Glomerular endothelial cell (primary cell): ENCODE data around the gene DDX5. TPM values are rescaled to one million over a fixed set of nuclear protein-coding genes. Genes with fewer than 3 reads are reported as not detected.

Source experiments
- DNase-seq: peaks from one replicate; pipeline ENCODE4 v3.0.0-alpha.2; 2011; ENCODE audit warnings: low read depth, low spot score; ENCODE audit errors: extremely low read depth
- total RNA-seq: library from RNA; depleted of rRNA; stranded (reverse); fragments of >200 nt; gene quantifications from 2 replicates; pipeline ENCODE4 v1.2.3, GENCODE V29; 2015

The DDX5 gene
- total RNA-seq, 1 donor from 2014 or later = 789 TPM

- DNase-seq = no peak
Observed at GRCh38 chr17:64509179-64509578, 3.1 kb upstream of the DDX5 start.

- DNase-seq = no peak
Observed at GRCh38 chr17:64508683-64509082, 2.6 kb upstream of the DDX5 start.

- DNase-seq = no peak
Observed at GRCh38 chr17:64507413-64507782, 1.3 kb upstream of the DDX5 start.

- DNase-seq = peak; percentile 87
Observed at GRCh38 chr17:64506576-64507412, 705 bp upstream of the DDX5 start, which contains the start of gene CEP95. CEP95 (plus strand) TSS chr17:64506977; CDS start chr17:64507098, 121 bp downstream.

- no peak for DNase-seq
Observed at GRCh38 chr17:64505340-64506200, 519 bp downstream of the DDX5 start.

GRCh38 chr17:64504769-64505339, 1.2 kb downstream of the DDX5 start:
- no peak for DNase-seq

- no peak for DNase-seq
Observed at GRCh38 chr17:64503821-64504768, 2.0 kb downstream of the DDX5 start.

GRCh38 chr17:64503341-64503740, 2.7 kb downstream of the DDX5 start:
- DNase-seq = no peak

- no peak for DNase-seq
Observed at GRCh38 chr17:64502809-64503208, 3.3 kb downstream of the DDX5 start.

GRCh38 chr17:64502021-64502420, 4.1 kb downstream of the DDX5 start:
- no peak for DNase-seq

- no peak for DNase-seq
Observed at GRCh38 chr17:64500862-64501765, 5.0 kb downstream of the DDX5 start.

GRCh38 chr17:64500487-64500859, 5.6 kb downstream of the DDX5 start:
- DNase-seq = no peak

- no peak for DNase-seq
Observed at GRCh38 chr17:64499805-64500486, 6.1 kb downstream of the DDX5 start.

- no peak for DNase-seq
Observed at GRCh38 chr17:64498308-64499203, 7.5 kb downstream of the DDX5 start.

GRCh38 chr17:64497565-64498035, 8.5 kb downstream of the DDX5 start:
- no peak for DNase-seq

- DNase-seq = no peak
Observed at GRCh38 chr17:64496786-64497564, 9.1 kb downstream of the DDX5 start, which contains the start of gene POLG2. POLG2 (minus strand) TSS chr17:64497054; CDS start chr17:64496968, 86 bp downstream.

GRCh38 chr17:64496348-64496785, 9.7 kb downstream of the DDX5 start:
- DNase-seq = no peak
